Measurements from ENCODE around the gene SMO. TPM values are rescaled to one million over a fixed set of nuclear protein-coding genes. Genes with fewer than 3 reads are reported as not detected.
"Not testable (repeated sequence)": the region's sequence is repeated elsewhere in the genome, so short reads cannot be mapped to it uniquely, and the experiment has no call there.

Gene SMO
- total RNA-seq, 1 experiment from 2014 or later: 35.5 TPM

- no peaks in the 10 kb centered on the region for H3K36me3 Mint-ChIP-seq (ENCODE audit: insufficient read depth, unreplicated experiment)
- H3K27me3 Mint-ChIP-seq (ENCODE audit: insufficient read depth, unreplicated experiment): no peaks in the 10 kb centered on the region
- ChIA-PET CTCF (no interaction called here), POLR2A (no interaction called here)
- Histone ChIP-seq H3K4me1 (no peaks in the 10 kb centered on the region), H3K9me3 (no peaks in the 10 kb centered on the region), H3K4me3 (ENCODE audit: low read depth, low read length) (no peak overlapping the region), H3K27me3 (replicated peaks; ENCODE audit: control insufficient read depth, insufficient read depth, low read length) (no peaks in the 10 kb centered on the region), H3K36me3 (ENCODE audit: control insufficient read depth, insufficient read depth, low read length) (no peaks in the 10 kb centered on the region)
- intact Hi-C loops (cut with micrococcal nuclease; ENCODE audit: unreplicated experiment): no loop called here
- no peaks in the 10 kb centered on the region for H3K9me3 Mint-ChIP-seq (ENCODE audit: unreplicated experiment)
- H3K4me1 Mint-ChIP-seq (ENCODE audit: low read depth, unreplicated experiment): no peaks in the 10 kb centered on the region
- DNase-seq: no peak
- no peak overlapping the region for H3K4me3 Mint-ChIP-seq (ENCODE audit: unreplicated experiment)
- no peak for TF ChIP-seq CTCF (IDR thresholded peaks at IDR 0.05; ENCODE audit: insufficient read depth in 1 of 2, low read depth in 1 of 2, low read length in 1 of 2, severe bottlenecking in 1 of 2, unreplicated experiment in 1 of 2)
- BruUV-seq (replicated peaks): no TSS peak
- no peak overlapping the region for H3K27ac Mint-ChIP-seq (ENCODE audit: unreplicated experiment)
Measured at GRCh38 chr7:129252128-129252527, 63.7 kb downstream of the SMO start.

GRCh38 chr7:129252603-129253002, 64.2 kb downstream of the SMO start:
- H3K36me3 ChIP-seq (ENCODE audit: control insufficient read depth, insufficient read depth, low read length); H3K9me3 ChIP-seq; CTCF ChIA-PET; intact Hi-C loops (cut with micrococcal nuclease; ENCODE audit: unreplicated experiment); BruUV-seq (replicated peaks); H3K4me1 ChIP-seq; H3K27ac Mint-ChIP-seq (ENCODE audit: unreplicated experiment); H3K4me3 Mint-ChIP-seq (ENCODE audit: unreplicated experiment); H3K9me3 Mint-ChIP-seq (ENCODE audit: unreplicated experiment); H3K4me3 ChIP-seq (ENCODE audit: low read depth, low read length); DNase-seq; POLR2A ChIA-PET; H3K27me3 Mint-ChIP-seq (ENCODE audit: insufficient read depth, unreplicated experiment); H3K27me3 ChIP-seq (replicated peaks; ENCODE audit: control insufficient read depth, insufficient read depth, low read length); H3K36me3 Mint-ChIP-seq (ENCODE audit: insufficient read depth, unreplicated experiment); H3K4me1 Mint-ChIP-seq (ENCODE audit: low read depth, unreplicated experiment): not testable (repeated sequence)

GRCh38 chr7:129255800-129256199, 67.4 kb downstream of the SMO start:
- no peak for TF ChIP-seq CTCF (IDR thresholded peaks at IDR 0.05; ENCODE audit: insufficient read depth in 1 of 2, low read depth in 1 of 2, low read length in 1 of 2, severe bottlenecking in 1 of 2, unreplicated experiment in 1 of 2)

GRCh38 chr7:129256221-129256620, 67.8 kb downstream of the SMO start:
- no peaks in the 10 kb centered on the region for H3K36me3 Mint-ChIP-seq (ENCODE audit: insufficient read depth, unreplicated experiment)
- no TSS peak for BruUV-seq (replicated peaks)
- no peaks in the 10 kb centered on the region for H3K9me3 ChIP-seq
- no peak overlapping the region for H3K4me3 Mint-ChIP-seq (ENCODE audit: unreplicated experiment)
- H3K27me3 ChIP-seq (replicated peaks; ENCODE audit: control insufficient read depth, insufficient read depth, low read length): no peaks in the 10 kb centered on the region
- no peaks in the 10 kb centered on the region for H3K9me3 Mint-ChIP-seq (ENCODE audit: unreplicated experiment)
- CTCF ChIA-PET: no interaction called here
- intact Hi-C loops (cut with micrococcal nuclease; ENCODE audit: unreplicated experiment): no loop called here
- no peak overlapping the region for H3K4me3 ChIP-seq (ENCODE audit: low read depth, low read length)
- no peak overlapping the region for H3K27ac Mint-ChIP-seq (ENCODE audit: unreplicated experiment)
- POLR2A ChIA-PET: no interaction called here
- H3K4me1 Mint-ChIP-seq (ENCODE audit: low read depth, unreplicated experiment): peaks cover 6% of the 10 kb centered on the region
- TF ChIP-seq CTCF (IDR thresholded peaks at IDR 0.05; ENCODE audit: insufficient read depth in 1 of 2, low read depth in 1 of 2, low read length in 1 of 2, severe bottlenecking in 1 of 2, unreplicated experiment in 1 of 2): no peak
- H3K4me1 ChIP-seq: no peaks in the 10 kb centered on the region
- H3K36me3 ChIP-seq (ENCODE audit: control insufficient read depth, insufficient read depth, low read length): no peaks in the 10 kb centered on the region
- H3K27me3 Mint-ChIP-seq (ENCODE audit: insufficient read depth, unreplicated experiment): no peaks in the 10 kb centered on the region
- DNase-seq: no peak

More at GRCh38 chr7:129255800-129256199, 67.4 kb downstream of the SMO start:
- H3K27me3 ChIP-seq (replicated peaks; ENCODE audit: control insufficient read depth, insufficient read depth, low read length): no peaks in the 10 kb centered on the region
- BruUV-seq (replicated peaks): no TSS peak
- no peak overlapping the region for H3K27ac Mint-ChIP-seq (ENCODE audit: unreplicated experiment)
- H3K4me1 ChIP-seq: no peaks in the 10 kb centered on the region
- ChIA-PET CTCF (no interaction called here), POLR2A (no interaction called here)
- no peaks in the 10 kb centered on the region for H3K27me3 Mint-ChIP-seq (ENCODE audit: insufficient read depth, unreplicated experiment)
- no peak overlapping the region for H3K4me3 Mint-ChIP-seq (ENCODE audit: unreplicated experiment)
- no peak overlapping the region for H3K4me3 ChIP-seq (ENCODE audit: low read depth, low read length)
- DNase-seq: no peak
- no peaks in the 10 kb centered on the region for H3K9me3 ChIP-seq
- no peaks in the 10 kb centered on the region for H3K36me3 Mint-ChIP-seq (ENCODE audit: insufficient read depth, unreplicated experiment)
- H3K36me3 ChIP-seq (ENCODE audit: control insufficient read depth, insufficient read depth, low read length): no peaks in the 10 kb centered on the region
- intact Hi-C loops (cut with micrococcal nuclease; ENCODE audit: unreplicated experiment): no loop called here
- H3K9me3 Mint-ChIP-seq (ENCODE audit: unreplicated experiment): no peaks in the 10 kb centered on the region
- peaks cover 6% of the 10 kb centered on the region for H3K4me1 Mint-ChIP-seq (ENCODE audit: low read depth, unreplicated experiment)

All from Caco-2 (cell line).